ENCODE measurements around the gene ADGRA1.

ADGRA1 gene

GRCh38 chr10:133163889-133164815 is 76.4 kb downstream of the ADGRA1 start:
- no peaks in the 10 kb centered on the region for H3K4me1 ChIP-seq (ENCODE audit: low read depth, poor library complexity, severe bottlenecking)
- H3K79me2 ChIP-seq (ENCODE audit: insufficient read depth, low read depth): no peaks in the 10 kb centered on the region
- TF ChIP-seq, protein P1, sequence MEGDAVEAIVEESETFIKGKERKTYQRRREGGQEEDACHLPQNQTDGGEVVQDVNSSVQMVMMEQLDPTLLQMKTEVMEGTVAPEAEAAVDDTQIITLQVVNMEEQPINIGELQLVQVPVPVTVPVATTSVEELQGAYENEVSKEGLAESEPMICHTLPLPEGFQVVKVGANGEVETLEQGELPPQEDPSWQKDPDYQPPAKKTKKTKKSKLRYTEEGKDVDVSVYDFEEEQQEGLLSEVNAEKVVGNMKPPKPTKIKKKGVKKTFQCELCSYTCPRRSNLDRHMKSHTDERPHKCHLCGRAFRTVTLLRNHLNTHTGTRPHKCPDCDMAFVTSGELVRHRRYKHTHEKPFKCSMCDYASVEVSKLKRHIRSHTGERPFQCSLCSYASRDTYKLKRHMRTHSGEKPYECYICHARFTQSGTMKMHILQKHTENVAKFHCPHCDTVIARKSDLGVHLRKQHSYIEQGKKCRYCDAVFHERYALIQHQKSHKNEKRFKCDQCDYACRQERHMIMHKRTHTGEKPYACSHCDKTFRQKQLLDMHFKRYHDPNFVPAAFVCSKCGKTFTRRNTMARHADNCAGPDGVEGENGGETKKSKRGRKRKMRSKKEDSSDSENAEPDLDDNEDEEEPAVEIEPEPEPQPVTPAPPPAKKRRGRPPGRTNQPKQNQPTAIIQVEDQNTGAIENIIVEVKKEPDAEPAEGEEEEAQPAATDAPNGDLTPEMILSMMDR (conservative IDR thresholded peaks at IDR 0.05; ENCODE audit: low read depth, low read length): no peak
- no peak overlapping the region for H3K9ac ChIP-seq
- H4K20me1 ChIP-seq (ENCODE audit: insufficient read depth): no peaks in the 10 kb centered on the region
- H3K27me3 ChIP-seq (ENCODE audit: insufficient read depth, low read depth): peaks cover 22% of the 10 kb centered on the region; the same call in 1 of the 2 replicates
- H3K4me3 ChIP-seq (IDR thresholded peaks at IDR 0.05; ENCODE audit: insufficient read depth, low read depth, low read length): no peak overlapping the region
- H3K4me2 ChIP-seq: no peak overlapping the region
- H3K36me3 ChIP-seq (ENCODE audit: insufficient read depth): no peaks in the 10 kb centered on the region
- no peak overlapping the region for H3K27ac ChIP-seq
- no peak overlapping the region for H2AFZ ChIP-seq (ENCODE audit: low read depth)

- Histone ChIP-seq H3K36me3 (ENCODE audit: insufficient read depth) (no peaks in the 10 kb centered on the region), H3K27me3 (ENCODE audit: insufficient read depth, low read depth) (peaks cover 25% of the 10 kb centered on the region; the same call in 1 of the 2 replicates), H3K9ac (no peak overlapping the region), H3K4me1 (ENCODE audit: low read depth, poor library complexity, severe bottlenecking) (no peaks in the 10 kb centered on the region), H4K20me1 (ENCODE audit: insufficient read depth) (no peaks in the 10 kb centered on the region), H3K4me3 (IDR thresholded peaks at IDR 0.05; ENCODE audit: insufficient read depth, low read depth, low read length) (no peak overlapping the region), H3K4me2 (no peak overlapping the region), H3K27ac (no peak overlapping the region), H2AFZ (ENCODE audit: low read depth) (no peak overlapping the region), H3K79me2 (ENCODE audit: insufficient read depth, low read depth) (no peaks in the 10 kb centered on the region)
- TF ChIP-seq, protein P1 (conservative IDR thresholded peaks at IDR 0.05; ENCODE audit: low read depth, low read length): no peak
Measured at GRCh38 chr10:133164816-133165555, 77.3 kb downstream of the ADGRA1 start.

GRCh38 chr10:133165556-133166503 is 78.1 kb downstream of the ADGRA1 start:
- no peak overlapping the region for H3K9ac ChIP-seq
- no peaks in the 10 kb centered on the region for H3K36me3 ChIP-seq (ENCODE audit: insufficient read depth)
- peaks cover 33% of the 10 kb centered on the region; the same call in 1 of the 2 replicates for H3K27me3 ChIP-seq (ENCODE audit: insufficient read depth, low read depth)
- no peak overlapping the region for H3K4me2 ChIP-seq
- H3K27ac ChIP-seq: no peak overlapping the region
- no peak overlapping the region for H2AFZ ChIP-seq (ENCODE audit: low read depth)
- H4K20me1 ChIP-seq (ENCODE audit: insufficient read depth): no peaks in the 10 kb centered on the region
- TF ChIP-seq, protein P1 (conservative IDR thresholded peaks at IDR 0.05; ENCODE audit: low read depth, low read length): no peak
- H3K79me2 ChIP-seq (ENCODE audit: insufficient read depth, low read depth): no peaks in the 10 kb centered on the region
- no peak overlapping the region for H3K4me3 ChIP-seq (IDR thresholded peaks at IDR 0.05; ENCODE audit: insufficient read depth, low read depth, low read length)
- H3K4me1 ChIP-seq (ENCODE audit: low read depth, poor library complexity, severe bottlenecking): no peaks in the 10 kb centered on the region

DNA sequence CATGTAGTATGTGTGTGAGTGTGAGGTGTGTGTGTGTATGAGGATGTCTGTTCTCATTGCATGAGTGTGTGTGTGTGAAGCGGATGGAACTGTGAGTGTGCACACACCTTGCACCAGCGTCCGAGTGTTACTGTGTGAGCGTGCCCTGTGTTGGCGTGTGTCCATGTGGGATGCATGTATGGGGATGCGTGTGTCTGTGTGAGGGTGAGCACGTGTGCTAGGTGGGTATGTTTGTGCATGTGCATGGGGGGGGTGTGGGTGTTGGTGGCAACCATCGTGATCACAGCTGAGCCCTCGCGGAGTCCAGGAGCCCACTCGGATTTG is 78.7 kb downstream of the ADGRA1 start:
- Histone ChIP-seq H4K20me1 (ENCODE audit: insufficient read depth) (no peaks in the 10 kb centered on the region), H3K9ac (no peak overlapping the region), H3K4me2 (no peak overlapping the region)

More for the DNA sequence above, 78.7 kb downstream of the ADGRA1 start:
- Histone ChIP-seq H3K36me3 (ENCODE audit: insufficient read depth) (no peaks in the 10 kb centered on the region), H3K27ac (no peak overlapping the region), H3K4me1 (ENCODE audit: low read depth, poor library complexity, severe bottlenecking) (no peaks in the 10 kb centered on the region), H3K4me3 (IDR thresholded peaks at IDR 0.05; ENCODE audit: insufficient read depth, low read depth, low read length) (no peak overlapping the region), H2AFZ (ENCODE audit: low read depth) (no peak overlapping the region), H3K27me3 (ENCODE audit: insufficient read depth, low read depth) (peaks cover 39% of the 10 kb centered on the region; the same call in 1 of the 2 replicates), H3K79me2 (ENCODE audit: insufficient read depth, low read depth) (no peaks in the 10 kb centered on the region)
- TF ChIP-seq, protein P1 (conservative IDR thresholded peaks at IDR 0.05; ENCODE audit: low read depth, low read length): no peak

All from KMS-11 (cell line).